Measurements from ENCODE around the gene CHRM5.

DNA sequence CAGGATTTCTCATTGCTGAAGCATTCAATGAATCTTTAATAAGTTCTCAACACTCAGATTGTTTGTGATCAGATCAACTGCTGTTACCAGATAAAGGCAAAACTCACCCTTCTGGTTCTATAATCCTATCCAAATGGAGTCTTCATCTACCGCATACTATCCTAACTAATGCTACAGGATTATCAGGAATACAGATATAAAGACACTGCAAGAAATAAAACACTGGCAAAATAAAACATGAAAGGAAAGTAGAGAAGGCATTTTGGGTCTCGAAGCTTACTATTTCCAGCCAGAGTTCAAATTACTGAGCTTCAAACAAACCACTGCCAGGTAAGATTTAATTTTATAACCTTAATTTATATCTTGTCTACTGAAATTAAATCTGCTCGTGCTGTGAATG lies 524 bp downstream of the CHRM5 start:
- TF ChIP-seq, protein P1, sequence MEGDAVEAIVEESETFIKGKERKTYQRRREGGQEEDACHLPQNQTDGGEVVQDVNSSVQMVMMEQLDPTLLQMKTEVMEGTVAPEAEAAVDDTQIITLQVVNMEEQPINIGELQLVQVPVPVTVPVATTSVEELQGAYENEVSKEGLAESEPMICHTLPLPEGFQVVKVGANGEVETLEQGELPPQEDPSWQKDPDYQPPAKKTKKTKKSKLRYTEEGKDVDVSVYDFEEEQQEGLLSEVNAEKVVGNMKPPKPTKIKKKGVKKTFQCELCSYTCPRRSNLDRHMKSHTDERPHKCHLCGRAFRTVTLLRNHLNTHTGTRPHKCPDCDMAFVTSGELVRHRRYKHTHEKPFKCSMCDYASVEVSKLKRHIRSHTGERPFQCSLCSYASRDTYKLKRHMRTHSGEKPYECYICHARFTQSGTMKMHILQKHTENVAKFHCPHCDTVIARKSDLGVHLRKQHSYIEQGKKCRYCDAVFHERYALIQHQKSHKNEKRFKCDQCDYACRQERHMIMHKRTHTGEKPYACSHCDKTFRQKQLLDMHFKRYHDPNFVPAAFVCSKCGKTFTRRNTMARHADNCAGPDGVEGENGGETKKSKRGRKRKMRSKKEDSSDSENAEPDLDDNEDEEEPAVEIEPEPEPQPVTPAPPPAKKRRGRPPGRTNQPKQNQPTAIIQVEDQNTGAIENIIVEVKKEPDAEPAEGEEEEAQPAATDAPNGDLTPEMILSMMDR (IDR thresholded peaks at IDR 0.05): no peak
- TF ChIP-seq REST (IDR thresholded peaks at IDR 0.05; ENCODE audit: insufficient read depth in 1 of 2, low read depth in 2 of 2, low read length in 1 of 2) (no peak), POLR2AphosphoS5 (IDR thresholded peaks at IDR 0.05; ENCODE audit: low read depth, low read length) (no peak), TCF7L2 (IDR thresholded peaks at IDR 0.05; ENCODE audit: low read depth, low read length) (no peak)
